Measurements from ENCODE around the gene MSI2. TPM values are rescaled to one million over a fixed set of nuclear protein-coding genes. Genes with fewer than 3 reads are reported as not detected.

MSI2 gene
- polyA plus RNA-seq, 1 of the 3 experiments (the other 2 are of a cell fraction), result 24.1 TPM

DNA sequence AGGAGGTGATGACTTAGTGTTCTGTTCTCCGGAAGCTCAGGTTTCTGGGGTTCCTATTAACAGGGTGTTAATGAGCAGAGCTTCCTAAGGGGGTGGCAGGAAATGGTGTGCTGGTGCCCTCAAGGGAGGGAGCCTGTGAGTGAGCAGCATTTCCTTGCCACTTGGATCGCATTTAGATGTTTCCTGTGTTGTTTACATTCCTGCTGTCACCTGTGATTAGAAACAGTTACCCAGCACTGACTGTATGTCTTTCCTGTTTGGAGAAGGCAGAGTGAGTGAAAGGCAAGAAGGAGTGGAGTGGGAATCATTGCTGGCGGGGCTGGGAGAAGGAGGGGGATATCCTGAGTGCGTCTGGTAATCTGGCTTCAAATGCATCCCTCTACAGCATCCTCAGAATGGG is 274.2 kb downstream of the MSI2 start (continued):
- TF ChIP-seq EZH2phosphoT487 (IDR thresholded peaks at IDR 0.05; ENCODE audit: borderline replicate concordance, low read depth) (no peak), SMC3 (IDR thresholded peaks at IDR 0.05; ENCODE audit: low read depth, low read length) (0 out of 2 replicates have a peak, but pooled peaks have one; percentile 15), USF2 (IDR thresholded peaks at IDR 0.05; ENCODE audit: borderline replicate concordance, low read depth, low read length) (no peak), EP300 (IDR thresholded peaks at IDR 0.05; ENCODE audit: borderline replicate concordance in 1 of 2, low read depth in 1 of 2, low read length in 1 of 2) (peak; percentile 81 to 89; a peak in 3 of 4 replicates), PBX3 (IDR thresholded peaks at IDR 0.05) (peak; percentile 98), RXRA (IDR thresholded peaks at IDR 0.05; ENCODE audit: borderline replicate concordance, low read depth) (no peak; the same call in 1 of the 2 replicates), FOSL2 (IDR thresholded peaks at IDR 0.05; ENCODE audit: borderline replicate concordance, low read depth) (no peak)
- TF ChIP-seq, protein P1, sequence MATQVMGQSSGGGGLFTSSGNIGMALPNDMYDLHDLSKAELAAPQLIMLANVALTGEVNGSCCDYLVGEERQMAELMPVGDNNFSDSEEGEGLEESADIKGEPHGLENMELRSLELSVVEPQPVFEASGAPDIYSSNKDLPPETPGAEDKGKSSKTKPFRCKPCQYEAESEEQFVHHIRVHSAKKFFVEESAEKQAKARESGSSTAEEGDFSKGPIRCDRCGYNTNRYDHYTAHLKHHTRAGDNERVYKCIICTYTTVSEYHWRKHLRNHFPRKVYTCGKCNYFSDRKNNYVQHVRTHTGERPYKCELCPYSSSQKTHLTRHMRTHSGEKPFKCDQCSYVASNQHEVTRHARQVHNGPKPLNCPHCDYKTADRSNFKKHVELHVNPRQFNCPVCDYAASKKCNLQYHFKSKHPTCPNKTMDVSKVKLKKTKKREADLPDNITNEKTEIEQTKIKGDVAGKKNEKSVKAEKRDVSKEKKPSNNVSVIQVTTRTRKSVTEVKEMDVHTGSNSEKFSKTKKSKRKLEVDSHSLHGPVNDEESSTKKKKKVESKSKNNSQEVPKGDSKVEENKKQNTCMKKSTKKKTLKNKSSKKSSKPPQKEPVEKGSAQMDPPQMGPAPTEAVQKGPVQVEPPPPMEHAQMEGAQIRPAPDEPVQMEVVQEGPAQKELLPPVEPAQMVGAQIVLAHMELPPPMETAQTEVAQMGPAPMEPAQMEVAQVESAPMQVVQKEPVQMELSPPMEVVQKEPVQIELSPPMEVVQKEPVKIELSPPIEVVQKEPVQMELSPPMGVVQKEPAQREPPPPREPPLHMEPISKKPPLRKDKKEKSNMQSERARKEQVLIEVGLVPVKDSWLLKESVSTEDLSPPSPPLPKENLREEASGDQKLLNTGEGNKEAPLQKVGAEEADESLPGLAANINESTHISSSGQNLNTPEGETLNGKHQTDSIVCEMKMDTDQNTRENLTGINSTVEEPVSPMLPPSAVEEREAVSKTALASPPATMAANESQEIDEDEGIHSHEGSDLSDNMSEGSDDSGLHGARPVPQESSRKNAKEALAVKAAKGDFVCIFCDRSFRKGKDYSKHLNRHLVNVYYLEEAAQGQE (IDR thresholded peaks at IDR 0.05; ENCODE audit: low read depth, low read length), result peak; percentile 43; the same call in 1 of the 2 replicates

GRCh38 chr17:57531078-57531477 is 274.8 kb downstream of the MSI2 start:
- peaks cover 28 to 84% of the 10 kb centered on the region in 2 experiments for H3K4me1 ChIP-seq (ENCODE audit: control insufficient read depth in 1 of 2, insufficient read depth in 2 of 2, low read depth in 1 of 2, low read length in 1 of 2)
- TF ChIP-seq RCOR1 (IDR thresholded peaks at IDR 0.05; ENCODE audit: low read length) (0 out of 2 replicates have a peak, but pooled peaks have one; percentile 39), YY1 (IDR thresholded peaks at IDR 0.05; ENCODE audit: low read depth) (no peak)
- H3K79me2 ChIP-seq (ENCODE audit: insufficient read depth), result no peaks in the 10 kb centered on the region
- H3K9me2 ChIP-seq, result no peaks in the 10 kb centered on the region
- DNase-seq, result no peak
- ChIA-PET POLR2A (interaction anchor here (1.4 kb wide), 1 partner anchor 91 kb away, joined by 3 read pairs; no protein-coding TSS in a partner anchor), CTCF (interaction anchor here (1.0 to 1.6 kb wide), 6 partner anchors 51 to 302 kb away, joined by 3 to 5 read pairs (median 3); no protein-coding TSS in a partner anchor)
- H3F3A ChIP-seq (replicated peaks; ENCODE audit: insufficient read depth), result no peaks in the 10 kb centered on the region
- no peak overlapping the region for H3K4me3 ChIP-seq (ENCODE audit: low read depth in 2 of 2, low read length in 1 of 2)
- no peaks in the 10 kb centered on the region for H3K9me3 ChIP-seq
- no peaks in the 10 kb centered on the region for H3K36me3 ChIP-seq (replicated peaks in 1 of 2; ENCODE audit: control insufficient read depth in 1 of 2, insufficient read depth in 2 of 2, low read length in 1 of 2)
- H3K27me3 ChIP-seq (ENCODE audit: insufficient read depth), result no peaks in the 10 kb centered on the region
- 91% methylated on average over 7 of the region's 7 CpGs for WGBS (ENCODE audit: low lambda C conversion rate)
- no peak overlapping the region for H2AFZ ChIP-seq (ENCODE audit: low read depth)
- H3K4me2 ChIP-seq, result peak overlapping the region; percentile 52; the same call in 1 of the 2 replicates
- no peaks in the 10 kb centered on the region for H4K20me1 ChIP-seq (ENCODE audit: insufficient read depth)
- H3K9ac ChIP-seq, result no peak overlapping the region
- peak overlapping the region in 1 of 2 experiments; percentile 96; a peak in 2 of 4 replicates for H3K27ac ChIP-seq (ENCODE audit: low read depth in 2 of 2, low read length in 1 of 2)
